Stimulated activated CD4-positive, alpha-beta T cell treated with anti-CD3 and anti-CD28 coated beads, Interleukin-4, amount 100 ng/mL, for 4 hours (primary cell): ENCODE measurements around the gene TOGARAM2.

ENCODE experiments used
- DNase-seq, 2 experiments: peaks; one replicate each; pipeline ENCODE4 v3.0.0-alpha.2; 2020

TOGARAM2 gene

GRCh38 chr2:28981016-28981441 lies at the start of gene TOGARAM2:
TOGARAM2 (plus strand) TSS chr2:28981298; CDS start chr2:28994835, 13,537 bp downstream.
- DNase-seq, result no peak

GRCh38 chr2:28934769-28935168 lies 46.3 kb upstream of the TOGARAM2 start:
- DNase-seq, result no peak

- no peak for DNase-seq
Observed at GRCh38 chr2:28941008-28941407, 40.1 kb upstream of the TOGARAM2 start.

- no peak for DNase-seq
Observed at GRCh38 chr2:28944535-28945248, 36.4 kb upstream of the TOGARAM2 start.

- no peak for DNase-seq
Observed at GRCh38 chr2:28948160-28948559, 32.9 kb upstream of the TOGARAM2 start.

- no peak for DNase-seq
Observed at GRCh38 chr2:28949190-28949589, 31.9 kb upstream of the TOGARAM2 start.

- no peak for DNase-seq
Observed at GRCh38 chr2:28949617-28950305, 31.3 kb upstream of the TOGARAM2 start.

GRCh38 chr2:28950941-28951630 lies 30.0 kb upstream of the TOGARAM2 start:
- no peak for DNase-seq

GRCh38 chr2:28951910-28952835 lies 28.9 kb upstream of the TOGARAM2 start:
- DNase-seq, result no peak

GRCh38 chr2:28952836-28953211 lies 28.3 kb upstream of the TOGARAM2 start:
- DNase-seq, result no peak

- DNase-seq, result no peak
Observed at GRCh38 chr2:28955467-28955866, 25.6 kb upstream of the TOGARAM2 start.

- DNase-seq, result no peak
Observed at GRCh38 chr2:28956415-28956826, 24.7 kb upstream of the TOGARAM2 start.

- DNase-seq, result no peak
Observed at GRCh38 chr2:28956890-28957289, 24.2 kb upstream of the TOGARAM2 start.

GRCh38 chr2:28958689-28959088 lies 22.4 kb upstream of the TOGARAM2 start:
- no peak for DNase-seq

- no peak for DNase-seq
Observed at GRCh38 chr2:28960401-28960800, 20.7 kb upstream of the TOGARAM2 start.

GRCh38 chr2:28962505-28962904 lies 18.6 kb upstream of the TOGARAM2 start:
- no peak for DNase-seq

- no peak for DNase-seq
Observed at GRCh38 chr2:28970464-28971160, 10.5 kb upstream of the TOGARAM2 start.

- DNase-seq, result no peak
Observed at GRCh38 chr2:28972778-28973335, 8.2 kb upstream of the TOGARAM2 start.

GRCh38 chr2:28974252-28974651 lies 6.8 kb upstream of the TOGARAM2 start:
- DNase-seq, result no peak

GRCh38 chr2:28975671-28976070 lies 5.4 kb upstream of the TOGARAM2 start:
- no peak for DNase-seq

- DNase-seq, result no peak
Observed at GRCh38 chr2:28976584-28976983, 4.5 kb upstream of the TOGARAM2 start.
